ENCODE results near the gene GNA15. TPM values are rescaled to one million over a fixed set of nuclear protein-coding genes. Genes with fewer than 3 reads are reported as not detected.

Gene GNA15
- total and polyA plus RNA-seq, 2 donors (not counting 1 experiment from before 2014, with no cell fraction given) = not detected

GRCh38 chr19:3186891-3187661 lies 51.2 kb downstream of the GNA15 start:
- Histone ChIP-seq H3K27me3 (ENCODE audit: control insufficient read depth, insufficient read depth, low read length) (no peaks in the 10 kb centered on the region), H3K9me3 (ENCODE audit: control insufficient read depth, insufficient read depth, low read depth, low read length) (no peaks in the 10 kb centered on the region), H3K36me3 (ENCODE audit: control insufficient read depth, insufficient read depth, low read length) (peaks cover 8% of the 10 kb centered on the region), H3K27ac (ENCODE audit: insufficient read depth, low read length) (peak overlapping the region; percentile 72), H3K4me1 (ENCODE audit: control insufficient read depth, extremely low read depth, insufficient read depth, low read length) (peaks cover 9% of the 10 kb centered on the region), H3K9ac (ENCODE audit: insufficient read depth, low read length) (peak overlapping the region; percentile 88), H4K20me1 (ENCODE audit: control insufficient read depth, extremely low read depth, insufficient read depth, low read length) (no peaks in the 10 kb centered on the region), H3K4me2 (ENCODE audit: extremely low read depth, insufficient read depth, low read length) (peak overlapping the region; percentile 96), H2AFZ (ENCODE audit: low read length) (no peak overlapping the region), H3K4me3 (replicated peaks in 1 of 4; ENCODE audit: control extremely low read depth in 1 of 4, insufficient read depth in 1 of 4, low read depth in 3 of 4, low read length in 4 of 4) (peak overlapping the region; percentile 80 to 96 (median 88)), H3K79me2 (ENCODE audit: control insufficient read depth, insufficient read depth, low read length) (peaks cover 56% of the 10 kb centered on the region)
- no peak for DNase-seq (ENCODE audit: low read depth in 2 of 2)
- TF ChIP-seq EZH2 (IDR thresholded peaks at IDR 0.05; ENCODE audit: low read length, missing control alignments) = no peak
- no peak for TF ChIP-seq CTCF (conservative IDR thresholded peaks at IDR 0.05 in 1 of 2, IDR thresholded peaks at IDR 0.05 in 1 of 2; ENCODE audit: low read depth in 1 of 2, low read length in 2 of 2)

- H2AFZ ChIP-seq (ENCODE audit: low read length) = no peak overlapping the region
- TF ChIP-seq EZH2 (IDR thresholded peaks at IDR 0.05; ENCODE audit: low read length, missing control alignments) = no peak
- TF ChIP-seq CTCF (conservative IDR thresholded peaks at IDR 0.05 in 1 of 2, IDR thresholded peaks at IDR 0.05 in 1 of 2; ENCODE audit: low read depth in 1 of 2, low read length in 2 of 2) = no peak
- peak overlapping the region; percentile 96 for H3K4me2 ChIP-seq (ENCODE audit: extremely low read depth, insufficient read depth, low read length)
- H3K27ac ChIP-seq (ENCODE audit: insufficient read depth, low read length) = no peak overlapping the region
- H4K20me1 ChIP-seq (ENCODE audit: control insufficient read depth, extremely low read depth, insufficient read depth, low read length) = no peaks in the 10 kb centered on the region
- peaks cover 9% of the 10 kb centered on the region for H3K4me1 ChIP-seq (ENCODE audit: control insufficient read depth, extremely low read depth, insufficient read depth, low read length)
- peaks cover 57% of the 10 kb centered on the region for H3K79me2 ChIP-seq (ENCODE audit: control insufficient read depth, insufficient read depth, low read length)
- peaks cover 9% of the 10 kb centered on the region for H3K36me3 ChIP-seq (ENCODE audit: control insufficient read depth, insufficient read depth, low read length)
- DNase-seq (ENCODE audit: low read depth in 2 of 2) = no peak
- H3K9ac ChIP-seq (ENCODE audit: insufficient read depth, low read length) = no peak overlapping the region
- H3K9me3 ChIP-seq (ENCODE audit: control insufficient read depth, insufficient read depth, low read depth, low read length) = no peaks in the 10 kb centered on the region
- no peak overlapping the region for H3K4me3 ChIP-seq (replicated peaks in 1 of 4; ENCODE audit: control extremely low read depth in 1 of 4, insufficient read depth in 1 of 4, low read depth in 3 of 4, low read length in 4 of 4)
- no peaks in the 10 kb centered on the region for H3K27me3 ChIP-seq (ENCODE audit: control insufficient read depth, insufficient read depth, low read length)
These were observed 52.1 kb downstream of the GNA15 start for GRCh38 chr19:3187662-3188511.
